Activated CD4-positive, alpha-beta T cell treated with anti-CD3 and anti-CD28 coated beads, Interleukin-2, Interleukin-4, amounts not matched to agents 100 ng/mL and 50 ng/mL, durations not matched to agents 16 hours and 8 hours (primary cell): ENCODE measurements around the gene NT5C.

Experiments
- DNase-seq: peaks from one replicate; pipeline ENCODE4 v3.0.0-alpha.2; 2020; ENCODE audit warnings: low spot score

NT5C gene

DNA sequence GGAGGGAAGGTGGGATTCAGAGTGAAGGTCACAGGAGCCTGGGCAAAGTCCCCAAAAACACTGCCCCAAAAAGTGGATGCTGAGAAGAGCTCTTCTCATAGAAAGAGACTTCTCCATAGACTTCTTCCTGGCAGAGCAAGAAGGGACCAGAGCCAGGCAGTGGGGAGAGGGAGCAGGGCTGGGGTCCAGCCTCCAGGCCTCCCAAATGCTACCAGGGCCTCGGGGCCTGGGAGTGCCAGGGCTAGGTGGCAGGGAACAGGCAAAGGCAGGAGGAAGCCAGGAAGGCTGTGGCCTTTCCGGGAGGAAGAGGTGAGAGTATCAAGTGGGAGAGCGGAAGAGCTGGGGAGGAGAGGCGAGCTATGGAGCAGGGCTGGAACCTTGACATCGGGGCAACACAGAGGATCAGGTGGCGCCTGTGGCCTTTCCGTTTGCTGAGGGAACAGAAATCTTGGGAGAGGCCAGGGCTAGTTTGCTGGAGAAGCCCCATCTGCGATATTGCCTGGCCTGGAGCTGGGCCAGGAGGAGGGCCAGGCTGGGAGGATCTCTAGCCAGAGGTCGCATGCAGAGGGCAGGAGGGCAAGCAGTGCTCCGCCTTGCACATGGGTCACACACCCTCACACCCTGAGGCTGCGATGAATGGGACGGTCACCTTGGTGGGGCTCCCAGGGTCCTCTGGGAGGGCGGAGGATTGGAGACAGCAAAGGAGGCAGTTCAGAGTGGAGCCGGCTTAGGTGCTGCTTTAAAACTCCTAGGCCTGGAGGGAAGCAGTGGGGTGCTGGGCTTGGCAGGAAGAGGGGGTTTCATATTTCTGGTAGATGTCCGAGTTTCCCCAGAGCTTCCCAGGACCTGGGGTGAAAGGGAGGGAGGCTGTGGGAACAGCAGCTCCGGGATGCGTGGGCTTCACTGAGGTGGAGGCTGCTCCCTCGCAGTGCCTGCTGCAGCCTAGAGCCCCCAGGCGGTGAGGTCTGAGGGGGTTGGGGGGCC, 40.4 kb downstream of the NT5C start:
- no peak for DNase-seq

DNA sequence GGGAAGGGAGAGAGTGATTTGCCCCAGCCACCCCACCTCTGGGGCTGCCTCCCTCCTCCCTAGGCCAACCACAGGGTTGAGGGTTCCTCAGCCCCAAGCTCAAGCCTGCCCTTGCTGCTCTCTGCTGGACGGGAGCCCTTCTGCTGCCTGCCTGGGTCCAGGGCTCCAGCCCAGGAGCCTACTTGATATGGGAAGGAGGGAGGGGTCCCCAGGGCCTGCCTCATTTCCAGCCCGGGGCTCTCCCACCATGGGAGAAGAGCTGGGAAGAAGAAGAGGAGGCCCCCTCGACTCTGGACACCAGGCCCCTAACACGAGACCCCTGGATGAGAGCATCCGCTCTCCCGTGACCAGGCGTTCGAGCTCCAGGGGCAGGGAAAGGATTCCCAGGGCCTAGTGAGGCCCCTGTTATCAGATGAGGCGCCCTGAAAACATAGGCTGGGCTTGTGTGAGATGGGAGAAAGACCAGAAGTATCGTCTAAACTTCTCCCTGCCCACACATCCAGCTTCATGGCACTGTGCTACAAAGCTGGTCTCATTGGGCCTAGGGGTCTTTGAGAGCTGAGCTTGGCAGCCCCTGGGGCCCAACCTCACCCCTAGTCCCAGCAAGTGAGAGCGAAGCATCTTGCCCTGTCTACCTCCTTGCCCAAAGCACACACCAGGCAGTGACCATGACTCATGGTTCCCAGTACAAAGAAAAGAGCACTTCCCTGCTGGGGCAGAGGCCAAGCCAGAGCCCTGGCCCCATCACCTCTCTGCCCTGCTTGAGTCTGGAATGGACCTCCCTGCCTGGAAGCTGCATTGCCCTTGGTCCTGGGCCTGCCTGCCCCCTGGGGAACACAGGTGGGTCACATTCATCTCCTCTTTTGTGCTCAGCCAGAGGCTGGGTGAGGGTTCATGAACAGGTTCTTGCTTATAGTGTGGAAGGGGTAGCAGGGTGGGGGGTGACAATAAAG, 42.8 kb downstream of the NT5C start:
- no peak for DNase-seq

DNA sequence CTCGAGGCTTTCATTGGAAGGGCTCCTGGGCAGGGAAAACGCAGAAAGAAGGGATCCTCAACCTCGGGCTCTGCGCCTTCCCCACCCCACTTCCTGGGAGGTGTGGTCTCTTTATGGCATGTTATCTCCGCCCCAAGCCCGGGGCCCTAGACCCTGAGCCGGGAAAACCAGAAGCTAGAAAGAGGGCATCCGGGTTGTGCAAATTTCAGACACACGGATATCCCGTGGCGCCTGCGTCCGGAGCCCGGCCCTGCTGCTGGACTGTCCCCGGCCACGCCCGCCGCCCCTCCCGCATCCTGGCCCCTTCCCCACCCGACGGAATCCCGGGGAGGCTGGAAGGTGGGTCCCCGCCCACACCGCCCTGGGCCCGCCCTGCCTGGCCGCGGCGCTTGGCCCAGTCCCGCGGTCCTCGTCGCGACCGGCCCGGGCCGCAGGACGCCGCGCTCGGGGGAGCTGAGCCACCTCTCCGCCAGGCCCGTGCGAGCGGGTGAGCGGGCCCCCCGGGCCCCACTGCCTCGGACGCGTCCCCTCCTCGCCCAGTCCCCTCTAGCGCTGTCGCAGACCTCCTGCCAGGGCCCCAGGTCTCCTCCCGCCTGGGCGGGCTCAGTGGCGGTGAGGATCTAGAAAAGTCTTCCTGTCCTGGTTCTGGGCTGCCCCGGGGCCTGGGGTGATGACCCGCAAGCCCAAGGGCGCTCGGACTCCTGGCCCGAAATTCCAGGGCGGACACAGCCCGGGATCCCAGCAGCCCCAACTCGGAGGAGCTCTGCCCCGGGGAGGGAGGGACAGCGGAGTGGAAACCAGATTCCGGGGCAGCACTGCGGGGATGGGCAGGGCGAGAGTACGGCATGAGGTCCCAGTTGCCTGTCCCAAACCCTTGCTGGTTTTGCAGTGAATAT, 43.7 kb downstream of the NT5C start, which contains the start of gene SLC16A5:
TSS of gene SLC16A5 (plus strand) at position 397 of the 896 bp plus-strand sequence. CDS start 5,683 bp downstream, outside the sequence.
- DNase-seq = peak; percentile 34

DNA sequence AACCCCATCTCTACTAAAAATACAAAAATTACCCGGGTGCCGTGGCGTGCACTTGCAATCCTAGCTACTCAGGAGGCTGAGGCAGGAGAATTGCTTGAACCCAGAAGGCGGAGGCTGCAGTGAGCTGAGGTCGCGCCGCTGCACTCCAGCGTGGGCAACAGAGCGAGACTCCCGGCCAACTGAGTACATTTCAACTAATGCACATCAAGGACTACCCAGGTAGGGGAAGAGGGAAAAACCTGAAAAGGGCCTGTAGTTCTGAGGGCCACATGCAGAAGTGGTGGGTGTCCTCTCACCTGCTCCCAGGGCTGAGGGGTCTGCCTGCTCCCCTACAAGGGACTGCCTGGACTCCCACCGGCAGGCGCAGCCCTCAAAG, 44.4 kb downstream of the NT5C start:
- DNase-seq = no peak

DNA sequence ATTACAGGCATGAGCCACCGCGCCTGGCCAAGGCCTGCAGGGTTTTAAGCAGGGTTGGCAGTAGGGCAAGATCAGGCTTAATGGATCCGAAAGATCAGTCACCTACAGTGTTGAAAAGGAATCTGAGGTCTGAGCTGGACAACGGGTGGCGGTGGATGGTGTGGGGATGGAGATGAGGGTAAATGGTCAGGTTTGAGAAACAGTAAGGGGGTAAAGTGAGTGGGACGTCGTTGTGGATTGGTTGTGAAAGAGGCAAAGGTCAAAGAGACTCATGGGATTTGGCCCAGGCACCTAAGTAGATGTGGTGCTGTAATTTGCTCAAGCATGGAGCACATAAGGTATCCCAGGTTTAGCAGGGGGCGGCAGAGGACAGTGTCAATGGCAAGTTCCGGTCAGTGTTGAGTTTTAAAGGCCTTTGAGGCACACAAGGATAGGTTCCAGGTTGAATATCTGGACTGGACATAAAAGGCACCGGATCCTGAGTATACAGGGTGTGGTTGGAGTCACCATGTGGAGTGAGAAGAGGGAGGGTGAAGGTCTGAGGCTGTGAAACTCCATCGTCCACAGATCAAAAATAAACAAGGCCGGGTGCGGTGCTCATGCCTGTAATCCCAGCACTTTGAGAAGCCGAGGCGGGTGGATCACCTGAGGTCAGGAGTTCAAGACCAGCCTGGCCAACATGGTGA, 44.9 kb downstream of the NT5C start:
- DNase-seq = no peak

DNA sequence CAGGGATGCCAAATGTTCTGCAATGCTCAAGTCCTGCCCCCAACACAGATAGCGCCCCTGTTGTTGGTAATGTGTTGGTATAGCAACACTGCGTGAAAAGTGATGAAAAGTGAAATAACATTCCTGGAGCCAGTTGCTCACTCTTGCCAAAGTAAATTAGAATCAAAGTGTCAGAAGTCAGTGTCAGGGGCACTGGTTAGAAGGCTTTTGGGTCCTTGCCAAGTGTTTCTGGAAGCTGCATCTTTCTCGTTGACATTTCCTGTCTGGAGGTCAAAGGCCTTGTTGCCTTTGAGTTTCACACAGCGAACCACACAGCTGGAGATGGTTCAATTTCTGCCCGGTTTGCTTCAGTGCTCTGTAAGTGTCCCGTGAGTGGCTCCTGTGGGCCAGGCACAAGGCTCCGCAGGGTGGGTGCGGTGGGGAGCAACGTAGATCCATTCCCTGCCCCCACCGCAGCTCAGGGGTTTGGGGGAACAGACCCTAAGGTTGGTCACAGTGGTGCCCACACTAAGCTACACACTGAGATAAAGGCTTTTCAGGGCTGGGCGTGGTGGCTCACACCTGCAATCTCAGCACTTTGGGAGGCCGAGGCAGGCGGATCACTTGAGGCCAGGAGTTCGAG, 47.4 kb downstream of the NT5C start:
- no peak for DNase-seq

DNA sequence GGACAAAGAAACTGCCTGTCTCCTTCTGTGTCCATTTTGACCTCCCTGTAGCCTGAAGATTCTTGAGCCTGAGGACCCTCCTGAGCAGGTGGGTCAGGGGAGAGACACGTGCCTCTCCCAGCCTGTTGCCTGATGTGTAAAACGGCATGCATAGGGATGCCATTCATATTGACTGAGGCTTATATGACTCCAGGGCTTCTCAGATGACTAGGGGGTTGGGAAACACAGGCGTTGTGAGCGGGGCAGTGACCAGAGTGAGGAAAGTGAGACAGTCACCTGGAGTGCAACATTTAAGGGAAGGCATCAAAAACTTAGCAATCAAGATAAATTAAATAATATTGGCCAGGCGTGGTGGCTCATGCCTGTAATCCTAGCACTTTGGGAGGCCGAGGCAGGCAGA, 48.9 kb downstream of the NT5C start:
- no peak for DNase-seq

DNA sequence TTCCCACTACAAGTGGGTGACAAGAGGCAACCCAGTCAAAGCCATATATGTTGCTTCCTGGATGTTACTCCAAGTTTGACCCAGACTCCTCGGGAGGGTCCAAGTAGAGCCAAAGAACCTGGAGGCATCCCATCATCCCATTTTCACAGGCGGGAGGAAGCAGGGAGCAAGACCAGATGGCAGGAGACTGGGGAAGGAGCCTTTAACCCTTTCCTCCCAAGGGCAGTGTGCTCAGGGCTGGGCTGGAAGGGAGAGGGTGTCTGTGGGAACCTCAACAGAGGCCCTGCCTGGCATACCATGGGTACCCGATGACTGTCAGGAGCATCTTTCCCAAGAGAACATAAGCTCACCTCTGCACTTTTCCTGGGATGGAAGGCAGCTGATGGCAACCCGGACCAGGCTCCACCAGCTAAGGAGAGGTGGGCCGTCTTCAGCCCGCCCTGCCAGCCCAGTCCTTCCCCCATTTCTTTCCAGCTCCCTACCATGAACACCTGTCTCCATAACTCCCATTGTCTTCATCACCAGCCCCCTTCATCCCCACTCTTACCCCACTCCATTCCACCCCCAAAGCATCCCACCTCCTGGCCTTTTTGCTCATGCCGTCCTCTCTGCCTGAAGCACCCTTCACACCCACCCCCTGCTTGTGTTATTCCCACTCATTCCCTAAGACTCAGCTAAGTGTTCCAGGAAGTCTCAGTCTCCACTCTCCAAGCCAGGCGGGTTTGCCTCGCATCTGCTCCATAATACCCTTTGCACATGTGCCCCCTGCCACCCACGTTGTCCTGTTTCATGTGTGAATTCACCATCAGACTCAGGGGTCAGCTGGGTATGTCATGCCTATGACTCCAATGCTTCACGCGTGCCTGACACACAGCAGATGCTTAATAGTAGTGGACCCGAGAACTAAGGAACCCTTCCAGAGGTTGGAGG, 49.7 kb downstream of the NT5C start:
- DNase-seq = no peak
